HCT116 (cell line): ENCODE data around the gene THTPA. TPM values are rescaled to one million over a fixed set of nuclear protein-coding genes. Genes with fewer than 3 reads are reported as not detected.
A peak's percentile ranks its signal among the peaks of the same experiment; 100 is the strongest.

Experiments used
- ATAC-seq: fragments of 200-7000 bp; cut with Tn5 transposase; 2 replicates; pipeline ENCODE4 v1.9.1; 2020; ENCODE audit warnings: mild to moderate bottlenecking, moderate library complexity
- BruUV-seq: library from RNA; stranded (reverse); fragments of 400-500 nt; replicated peaks from 2 replicates; lab custom pipeline; 2021; lab: Mats Ljungman, UMichigan
- CTCF ChIA-PET: fragments of 300-600 bp; sonication (Branson Sonifier 250); formaldehyde crosslinking; loops from one replicate; lab custom pipeline; 2021; ENCODE audit warnings: antibody characterized with exemption; lab: Charles Lee
- POLR2A ChIA-PET: fragments of 300-600, 350-600 bp; sonication (Branson Sonifier 250); formaldehyde crosslinking; loops from one replicate; lab custom pipeline; 2021; ENCODE audit warnings: antibody characterized with exemption; lab: Charles Lee
- RAD21 ChIA-PET, 2 experiments: fragments of 300-600 bp; sonication (Branson Sonifier 250); formaldehyde crosslinking; loops; one replicate each; lab custom pipeline; 2023; ENCODE audit warnings: low total read pairs in 2 of 2; ENCODE audit not compliant: uncharacterized antibody in 2 of 2, unreplicated experiment in 2 of 2, low non-redundant PET in 1 of 2; lab: Charles Lee
- DNase-seq: peaks from one replicate; pipeline ENCODE4 v3.0.0-alpha.2; 2010; ENCODE audit warnings: low read depth, low spot score
- H2AFZ ChIP-seq: fragments of 200-600 bp; shearing (Covaris generic), sonication (generic); 2 replicates; pipeline ENCODE4 v1.6.1; 2017; ENCODE audit warnings: low read depth, mixed run types, mixed read lengths, antibody characterized with exemption, low read length; ENCODE audit not compliant: poor library complexity, severe bottlenecking
- H3K27ac ChIP-seq: 2 replicates; pipeline ENCODE4 v1.5.1; 2012; ENCODE audit warnings: low read depth, low read length
- H3K27me3 ChIP-seq: fragments of 200-600 bp; sonication (generic); 2 replicates; pipeline ENCODE4 v1.6.1; 2016; ENCODE audit warnings: mixed run types, low read length, mixed read lengths; ENCODE audit not compliant: insufficient read depth
- H3K36me3 ChIP-seq, 2 experiments: fragments of 200-500 bp in 1 of 2; fragments of 200-600 bp in 1 of 2; sonication (Bioruptor generic) in 1 of 2; sonication (generic) in 1 of 2; 2 replicates each; pipeline versions ENCODE4 v1.5.1 to v1.6.1; 2014 to 2016; ENCODE audit warnings: low read length in 2 of 2, inconsistent platforms in 1 of 2, mixed read lengths in 1 of 2, mixed run types in 1 of 2; ENCODE audit not compliant: insufficient read depth in 2 of 2, control insufficient read depth in 1 of 2
- H3K4me1 ChIP-seq, 2 experiments: fragments of 200-600 bp in 1 of 2; sonication (generic) in 1 of 2; 2 replicates each; pipeline versions ENCODE4 v1.5.1 to v1.6.1; 2012 to 2017; ENCODE audit warnings: low read length in 2 of 2, inconsistent platforms in 1 of 2, mild to moderate bottlenecking in 1 of 2, mixed read lengths in 1 of 2, mixed run types in 1 of 2, moderate library complexity in 1 of 2; ENCODE audit not compliant: insufficient read depth in 2 of 2, control insufficient read depth in 1 of 2
- H3K4me2 ChIP-seq: fragments of 200-600 bp; sonication (generic); 2 replicates; pipeline ENCODE4 v1.6.1; 2017; ENCODE audit warnings: mixed run types, low read length, mixed read lengths
- H3K4me3 ChIP-seq, 2 experiments: fragments of 200-600 bp in 1 of 2; sonication (generic) in 1 of 2; replicated peaks in 1 of 2; 2 replicates each; pipeline ENCODE4 v1.5.1; 2011 to 2016; ENCODE audit warnings: low read length in 2 of 2, control low read depth in 1 of 2, low read depth in 1 of 2, mild to moderate bottlenecking in 1 of 2, mixed read lengths in 1 of 2, mixed run types in 1 of 2
- H3K79me2 ChIP-seq: fragments of 200-600 bp; sonication (generic); 2 replicates; pipeline ENCODE4 v1.6.1; 2017; ENCODE audit warnings: mild to moderate bottlenecking, mixed run types, low read length, moderate library complexity, mixed read lengths; ENCODE audit not compliant: insufficient read depth
- H3K9ac ChIP-seq: fragments of 200-600 bp; sonication (generic); 2 replicates; pipeline ENCODE4 v1.6.1; 2016; ENCODE audit warnings: low read length, mixed read lengths
- H3K9me2 ChIP-seq: fragments of 200-600 bp; sonication (generic), shearing (Covaris generic); 2 replicates; pipeline ENCODE4 v1.6.1; 2017; ENCODE audit warnings: mixed run types, mild to moderate bottlenecking, moderate library complexity; ENCODE audit not compliant: insufficient read depth
- H3K9me3 ChIP-seq, 2 experiments: fragments of 200-500 bp in 1 of 2; fragments of 200-600 bp in 1 of 2; sonication (Bioruptor generic) in 1 of 2; sonication (generic) in 1 of 2; 2 replicates each; pipeline ENCODE4 v1.6.1; 2014 to 2017; ENCODE audit warnings: low read length in 2 of 2, mixed read lengths in 2 of 2, inconsistent platforms in 1 of 2, low read depth in 1 of 2, mild to moderate bottlenecking in 1 of 2, mixed run types in 1 of 2, moderate library complexity in 1 of 2; ENCODE audit not compliant: control insufficient read depth in 1 of 2, insufficient read depth in 1 of 2
- H4K20me1 ChIP-seq: fragments of 200-600 bp; sonication (generic), shearing (Covaris generic); 2 replicates; pipeline ENCODE4 v1.6.1; 2017; ENCODE audit warnings: mixed run types, mild to moderate bottlenecking, moderate library complexity; ENCODE audit not compliant: insufficient read depth
- CBX3 ChIP-seq: IDR thresholded peaks from 2 replicates; pipeline ENCODE4 v1.6.1; 2012; ENCODE audit warnings: low read depth
- EGR1 ChIP-seq: IDR thresholded peaks from 2 replicates; pipeline ENCODE4 v1.6.1; 2012; ENCODE audit warnings: low read depth
- EZH2 ChIP-seq: fragments of 200-600 bp; sonication (generic); IDR thresholded peaks from 2 replicates; pipeline ENCODE4 v1.6.1; 2017; ENCODE audit warnings: antibody characterized with exemption, mixed run types
- JUND ChIP-seq: IDR thresholded peaks from 2 replicates; pipeline ENCODE4 v1.6.1; 2012
- POLR2AphosphoS5 ChIP-seq: IDR thresholded peaks from 2 replicates; pipeline ENCODE4 v1.6.1; 2011; ENCODE audit warnings: mild to moderate bottlenecking, low read depth, low read length, moderate library complexity
- SP1 ChIP-seq: IDR thresholded peaks from 2 replicates; pipeline ENCODE4 v1.6.1; 2012; ENCODE audit warnings: low read depth
- TCF7L2 ChIP-seq: IDR thresholded peaks from 2 replicates; pipeline ENCODE4 v1.7.0; 2011; ENCODE audit warnings: borderline replicate concordance, inconsistent platforms; ENCODE audit not compliant: insufficient read depth, insufficient read length; ENCODE audit errors: extremely low read depth
- YY1 ChIP-seq: IDR thresholded peaks from 2 replicates; pipeline ENCODE4 v1.6.1; 2011; ENCODE audit warnings: low read length, low read depth, moderate library complexity, mild to moderate bottlenecking; ENCODE audit not compliant: insufficient replicate concordance; ENCODE audit errors: extremely low read depth
- ZFX ChIP-seq: fragments of 450-650 bp; IDR thresholded peaks from 2 replicates; pipeline ENCODE4 v1.6.1; 2017
- intact Hi-C: fragments of 100-400 bp; cut with micrococcal nuclease; formaldehyde crosslinking; loops from 2 replicates; pipeline ENCODE4 v1.10.0; 2022
- total RNA-seq: library from RNA; stranded (reverse); gene quantifications from one replicate; pipeline ENCODE4 v1.2.1, GENCODE V29; 2021; ENCODE audit not compliant: unreplicated experiment
- TF ChIP-seq, protein P1 (sequence below): IDR thresholded peaks from 2 replicates; pipeline ENCODE4 v1.6.1; 2012
- TF ChIP-seq, protein P2 (sequence below): IDR thresholded peaks from 2 replicates; pipeline ENCODE4 v1.6.1; 2012; ENCODE audit warnings: low read depth

THTPA gene
- total RNA-seq, 1 experiment from 2014 or later: 5.8 TPM

DNA sequence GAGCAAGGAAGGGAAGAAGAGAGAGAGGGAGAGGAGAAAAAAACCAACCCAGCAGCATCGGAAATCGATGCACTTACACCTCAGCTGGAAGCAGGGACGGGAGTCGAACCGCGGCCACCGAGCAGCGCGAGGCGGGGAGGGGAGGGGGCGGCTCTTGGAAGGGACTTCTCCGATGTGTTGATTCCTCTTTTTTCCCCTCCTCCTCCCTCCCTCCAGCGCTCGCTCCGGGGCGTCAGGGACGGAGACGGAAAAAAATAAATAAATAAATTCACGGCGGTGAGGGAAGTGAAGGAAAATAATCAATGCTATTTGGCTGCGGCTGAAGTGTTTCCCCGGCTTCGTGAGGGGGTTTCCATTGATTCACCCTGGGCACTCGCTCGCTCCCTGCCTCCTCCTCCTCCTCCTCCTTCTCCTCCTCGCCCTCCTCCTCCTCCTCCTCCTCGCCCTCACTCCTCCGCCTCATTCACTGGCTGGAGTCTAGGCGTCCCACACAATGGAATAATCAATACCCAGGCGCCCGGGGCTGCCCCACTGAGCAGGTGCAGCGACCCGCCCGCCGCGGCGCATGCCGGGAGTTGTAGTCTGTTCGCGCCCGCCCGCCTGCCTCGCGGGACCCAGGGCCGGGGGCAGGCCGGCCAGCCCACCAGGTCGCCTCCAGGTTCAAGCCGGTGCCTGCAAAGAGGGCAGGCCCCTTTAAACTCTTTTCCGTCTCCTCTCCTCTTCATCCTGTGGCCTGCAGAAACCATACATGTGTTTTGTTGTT lies 4.6 kb upstream of the THTPA start, which contains the start of gene ZFHX2:
TSS of gene ZFHX2 (minus strand) at position 500 of the 763 bp plus-strand sequence. CDS start 16,440 bp downstream, outside the sequence.
- Histone ChIP-seq H3K79me2 (peaks cover 3% of the 10 kb centered on the region; the same call in 1 of the 2 replicates), H3K4me2 (peak within 1 kb of the TSS; percentile 89), H4K20me1 (no peaks in the 10 kb centered on the region), H3K4me3 (peak within 1 kb of the TSS; percentile 60 to 68), H3K4me1 (peaks cover 3 to 25% of the 10 kb centered on the region in 2 experiments; a peak in 3 of 4 replicates), H2AFZ (peak within 1 kb of the TSS; percentile 67), H3K27me3 (no peaks in the 10 kb centered on the region), H3K9me2 (no peaks in the 10 kb centered on the region), H3K36me3 (no peaks in the 10 kb centered on the region), H3K27ac (peak within 1 kb of the TSS; percentile 33), H3K9ac (peak within 1 kb of the TSS; percentile 50), H3K9me3 (no peaks in the 10 kb centered on the region)
- DNase-seq (peak; percentile 67), ATAC-seq (peak; percentile 79)
- ChIA-PET RAD21 (no interaction called here), CTCF (no interaction called here), POLR2A (no interaction called here)
- BruUV-seq: TSS peak; percentile 40
- intact Hi-C loops: loop anchor here (1.0 kb wide), 1 partner anchor 82 kb away; the partner anchor contains the start of gene NGDN
- TF ChIP-seq EGR1 (peak; percentile 78), YY1 (peak; percentile 58), SP1 (peak; percentile 39; the same call in 1 of the 2 replicates), TCF7L2 (no peak), ZFX (peak; percentile 61), JUND (no peak), EZH2 (no peak), CBX3 (0 out of 2 replicates have a peak, but pooled peaks have one; percentile 29), POLR2AphosphoS5 (peak; percentile 73)
- TF ChIP-seq, protein P1, sequence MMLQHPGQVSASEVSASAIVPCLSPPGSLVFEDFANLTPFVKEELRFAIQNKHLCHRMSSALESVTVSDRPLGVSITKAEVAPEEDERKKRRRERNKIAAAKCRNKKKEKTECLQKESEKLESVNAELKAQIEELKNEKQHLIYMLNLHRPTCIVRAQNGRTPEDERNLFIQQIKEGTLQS: no peak
- TF ChIP-seq, protein P2, sequence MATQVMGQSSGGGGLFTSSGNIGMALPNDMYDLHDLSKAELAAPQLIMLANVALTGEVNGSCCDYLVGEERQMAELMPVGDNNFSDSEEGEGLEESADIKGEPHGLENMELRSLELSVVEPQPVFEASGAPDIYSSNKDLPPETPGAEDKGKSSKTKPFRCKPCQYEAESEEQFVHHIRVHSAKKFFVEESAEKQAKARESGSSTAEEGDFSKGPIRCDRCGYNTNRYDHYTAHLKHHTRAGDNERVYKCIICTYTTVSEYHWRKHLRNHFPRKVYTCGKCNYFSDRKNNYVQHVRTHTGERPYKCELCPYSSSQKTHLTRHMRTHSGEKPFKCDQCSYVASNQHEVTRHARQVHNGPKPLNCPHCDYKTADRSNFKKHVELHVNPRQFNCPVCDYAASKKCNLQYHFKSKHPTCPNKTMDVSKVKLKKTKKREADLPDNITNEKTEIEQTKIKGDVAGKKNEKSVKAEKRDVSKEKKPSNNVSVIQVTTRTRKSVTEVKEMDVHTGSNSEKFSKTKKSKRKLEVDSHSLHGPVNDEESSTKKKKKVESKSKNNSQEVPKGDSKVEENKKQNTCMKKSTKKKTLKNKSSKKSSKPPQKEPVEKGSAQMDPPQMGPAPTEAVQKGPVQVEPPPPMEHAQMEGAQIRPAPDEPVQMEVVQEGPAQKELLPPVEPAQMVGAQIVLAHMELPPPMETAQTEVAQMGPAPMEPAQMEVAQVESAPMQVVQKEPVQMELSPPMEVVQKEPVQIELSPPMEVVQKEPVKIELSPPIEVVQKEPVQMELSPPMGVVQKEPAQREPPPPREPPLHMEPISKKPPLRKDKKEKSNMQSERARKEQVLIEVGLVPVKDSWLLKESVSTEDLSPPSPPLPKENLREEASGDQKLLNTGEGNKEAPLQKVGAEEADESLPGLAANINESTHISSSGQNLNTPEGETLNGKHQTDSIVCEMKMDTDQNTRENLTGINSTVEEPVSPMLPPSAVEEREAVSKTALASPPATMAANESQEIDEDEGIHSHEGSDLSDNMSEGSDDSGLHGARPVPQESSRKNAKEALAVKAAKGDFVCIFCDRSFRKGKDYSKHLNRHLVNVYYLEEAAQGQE: no peak
